Astrocyte (in vitro differentiated cells and primary cell): Measurements from ENCODE around the gene LRRK1.

ENCODE experiments used
- CTCF ChIP-seq: IDR thresholded peaks from 2 replicates; pipeline ENCODE4 v1.5.1; 2011; ENCODE audit warnings: low read depth, mild to moderate bottlenecking, inconsistent platforms, low read length, moderate library complexity; ENCODE audit not compliant: insufficient read depth
- EZH2 ChIP-seq: IDR thresholded peaks from 2 replicates; pipeline ENCODE4 v1.6.1; 2012; ENCODE audit warnings: mild to moderate bottlenecking, low read length, inconsistent platforms; ENCODE audit not compliant: insufficient read depth

- TF ChIP-seq CTCF: no peak
- no peak for TF ChIP-seq EZH2
Observed at GRCh38 chr15:101070024-101070423, 150.9 kb downstream of the LRRK1 start.
